ENCODE data around the gene TPX2.

The TPX2 gene

DNA sequence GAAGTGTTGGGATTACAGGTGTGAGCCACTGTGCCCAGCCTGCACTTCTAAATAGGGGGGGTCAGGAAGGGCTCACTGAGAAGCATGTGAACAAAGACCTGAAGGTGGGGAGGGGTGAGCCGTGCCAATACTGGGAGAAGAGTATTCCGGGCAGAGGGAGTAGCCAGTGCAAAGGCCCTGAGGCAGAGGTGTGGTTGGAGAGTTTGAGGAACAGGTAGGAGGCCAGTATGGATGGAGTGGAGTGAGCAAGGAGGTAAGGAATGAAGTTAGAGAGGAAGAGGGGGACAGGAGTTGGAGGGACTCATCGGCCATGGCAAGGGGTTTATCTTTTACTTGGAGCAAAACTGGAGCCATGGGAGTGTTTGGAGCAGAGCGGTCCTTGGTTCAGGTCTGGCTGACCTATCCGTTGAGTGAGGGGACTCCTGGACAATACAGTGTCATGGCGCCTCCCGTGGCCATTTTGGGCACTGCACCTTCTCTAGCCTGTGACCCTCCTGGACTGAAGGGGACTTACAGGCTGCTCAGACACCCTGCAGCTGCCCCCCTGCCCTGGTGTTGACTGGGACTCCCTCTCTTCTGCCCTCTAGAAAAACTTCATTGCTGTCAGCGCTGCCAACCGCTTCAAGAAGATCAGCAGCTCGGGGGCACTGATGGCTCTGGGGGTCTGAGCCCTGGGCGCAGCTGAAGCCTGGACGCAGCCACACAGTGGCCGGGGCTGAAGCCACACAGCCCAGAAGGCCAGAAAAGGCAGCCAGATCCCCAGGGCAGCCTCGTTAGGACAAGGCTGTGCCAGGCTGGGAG is 94.2 kb downstream of the TPX2 start:
- Histone ChIP-seq H3K27me3 (ENCODE audit: insufficient read depth, low read length) (no peaks in the 10 kb centered on the region), H3K4me1 (ENCODE audit: insufficient read depth, low read length, severe bottlenecking) (peaks cover 7% of the 10 kb centered on the region), H3K9me3 (ENCODE audit: low read length) (no peaks in the 10 kb centered on the region), H3K4me2 (ENCODE audit: low read length) (no peak overlapping the region), H3K4me3 (ENCODE audit: low read depth, low read length, poor library complexity, severe bottlenecking) (no peak overlapping the region), H3K79me2 (ENCODE audit: insufficient read depth, low read length) (no peaks in the 10 kb centered on the region), H3K36me3 (ENCODE audit: insufficient read depth, low read length) (no peaks in the 10 kb centered on the region), H4K20me1 (ENCODE audit: insufficient read depth, low read length) (no peaks in the 10 kb centered on the region), H3K27ac (ENCODE audit: low read depth, low read length, poor library complexity, severe bottlenecking) (no peak overlapping the region), H3K9ac (ENCODE audit: low read length) (no peak overlapping the region), H2AFZ (ENCODE audit: low read length) (no peak overlapping the region), H3K9me2 (ENCODE audit: low read depth, low read length) (no peaks in the 10 kb centered on the region), H3F3A (ENCODE audit: insufficient read depth, low read length) (no peaks in the 10 kb centered on the region)
- TF ChIP-seq EZH2 (IDR thresholded peaks at IDR 0.05; ENCODE audit: borderline replicate concordance, low read length) (no peak), CTCF (IDR thresholded peaks at IDR 0.05; ENCODE audit: low read length) (peak; percentile 74)

DNA sequence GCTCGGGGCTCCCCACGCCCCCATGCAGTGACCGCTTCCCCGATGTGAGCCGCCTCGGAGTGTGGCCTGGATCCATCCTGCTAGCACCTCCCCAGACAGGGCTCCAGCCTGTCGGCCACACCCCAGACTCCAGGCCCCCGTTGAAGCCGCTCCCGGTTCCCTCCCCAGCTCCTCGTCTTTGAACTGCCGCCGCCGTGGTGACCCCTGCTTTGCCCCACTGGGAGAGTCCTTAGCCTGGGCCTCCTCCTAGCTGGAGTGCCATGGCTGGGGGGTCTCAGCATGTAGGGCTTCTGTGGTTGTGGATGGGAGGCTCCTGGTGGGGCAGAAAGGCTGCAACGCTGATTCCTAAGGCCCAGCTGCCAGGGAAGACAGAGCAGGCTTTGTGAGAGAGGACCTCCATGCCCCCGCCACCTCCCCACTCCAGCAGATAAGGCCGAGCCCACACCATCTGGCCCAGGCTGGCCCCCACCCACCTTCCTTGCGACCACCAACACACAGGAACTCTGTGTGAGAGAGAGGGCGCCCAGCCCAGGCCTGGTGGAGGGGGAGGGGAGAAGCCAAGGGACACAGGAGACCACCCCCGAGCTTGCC is 94.9 kb downstream of the TPX2 start:
- no peak overlapping the region for H3K9ac ChIP-seq (ENCODE audit: low read length)

DNA sequence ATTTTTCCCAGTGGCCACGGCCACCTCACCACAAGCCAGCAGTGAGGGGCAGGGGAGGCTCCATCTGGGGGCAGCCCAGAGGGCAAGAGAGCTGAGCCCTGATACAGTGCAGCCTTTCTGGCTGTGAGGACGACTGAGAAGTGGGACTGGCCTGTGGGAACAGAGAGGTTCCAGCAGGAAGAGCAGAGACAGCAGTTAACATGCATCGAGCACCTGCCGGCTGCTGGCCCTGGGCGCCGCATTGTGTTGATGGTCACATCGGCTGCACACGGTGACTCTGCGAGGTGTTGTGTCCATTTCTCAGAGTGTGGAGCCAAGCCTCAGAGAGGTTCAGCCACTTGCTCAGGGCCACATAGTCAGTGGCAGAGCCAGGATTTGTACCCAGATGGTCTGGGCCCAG is 96.5 kb downstream of the TPX2 start:
- Histone ChIP-seq H3K79me2 (ENCODE audit: insufficient read depth, low read length) (no peaks in the 10 kb centered on the region), H3K27ac (ENCODE audit: low read depth, low read length, poor library complexity, severe bottlenecking) (no peak overlapping the region), H3K36me3 (ENCODE audit: insufficient read depth, low read length) (no peaks in the 10 kb centered on the region), H3K9me3 (ENCODE audit: low read length) (no peaks in the 10 kb centered on the region), H3K4me2 (ENCODE audit: low read length) (no peak overlapping the region), H3K4me3 (ENCODE audit: low read depth, low read length, poor library complexity, severe bottlenecking) (no peak overlapping the region), H4K20me1 (ENCODE audit: insufficient read depth, low read length) (no peaks in the 10 kb centered on the region), H3K27me3 (ENCODE audit: insufficient read depth, low read length) (no peaks in the 10 kb centered on the region), H3K4me1 (ENCODE audit: insufficient read depth, low read length, severe bottlenecking) (no peaks in the 10 kb centered on the region), H3K9ac (ENCODE audit: low read length) (no peak overlapping the region), H3F3A (ENCODE audit: insufficient read depth, low read length) (no peaks in the 10 kb centered on the region), H2AFZ (ENCODE audit: low read length) (no peak overlapping the region), H3K9me2 (ENCODE audit: low read depth, low read length) (no peaks in the 10 kb centered on the region)
- TF ChIP-seq CTCF (IDR thresholded peaks at IDR 0.05; ENCODE audit: low read length) (no peak), EZH2 (IDR thresholded peaks at IDR 0.05; ENCODE audit: borderline replicate concordance, low read length) (no peak)

More for the DNA sequence above, 94.9 kb downstream of the TPX2 start:
- H3K4me2 ChIP-seq (ENCODE audit: low read length) = no peak overlapping the region
- no peaks in the 10 kb centered on the region for H3K36me3 ChIP-seq (ENCODE audit: insufficient read depth, low read length)
- no peak overlapping the region for H3K4me3 ChIP-seq (ENCODE audit: low read depth, low read length, poor library complexity, severe bottlenecking)
- no peaks in the 10 kb centered on the region for H3K9me3 ChIP-seq (ENCODE audit: low read length)
- no peak overlapping the region for H2AFZ ChIP-seq (ENCODE audit: low read length)
- H3K9me2 ChIP-seq (ENCODE audit: low read depth, low read length) = no peaks in the 10 kb centered on the region
- H3K27me3 ChIP-seq (ENCODE audit: insufficient read depth, low read length) = no peaks in the 10 kb centered on the region
- no peaks in the 10 kb centered on the region for H3F3A ChIP-seq (ENCODE audit: insufficient read depth, low read length)
- H3K27ac ChIP-seq (ENCODE audit: low read depth, low read length, poor library complexity, severe bottlenecking) = no peak overlapping the region
- TF ChIP-seq CTCF (IDR thresholded peaks at IDR 0.05; ENCODE audit: low read length) = no peak
- TF ChIP-seq EZH2 (IDR thresholded peaks at IDR 0.05; ENCODE audit: borderline replicate concordance, low read length) = no peak
- no peaks in the 10 kb centered on the region for H4K20me1 ChIP-seq (ENCODE audit: insufficient read depth, low read length)
- H3K4me1 ChIP-seq (ENCODE audit: insufficient read depth, low read length, severe bottlenecking) = peaks cover 7% of the 10 kb centered on the region
- no peaks in the 10 kb centered on the region for H3K79me2 ChIP-seq (ENCODE audit: insufficient read depth, low read length)
